HG02588 (cell line): ENCODE results near the gene SBF2.

Source experiments
- ATAC-seq: cut with Tn5 transposase; IDR thresholded peaks from one replicate; pipeline ENCODE4 v1.9.1; 2021; ENCODE audit warnings: mild to moderate bottlenecking, moderate library complexity; ENCODE audit not compliant: unreplicated experiment

Gene SBF2

DNA sequence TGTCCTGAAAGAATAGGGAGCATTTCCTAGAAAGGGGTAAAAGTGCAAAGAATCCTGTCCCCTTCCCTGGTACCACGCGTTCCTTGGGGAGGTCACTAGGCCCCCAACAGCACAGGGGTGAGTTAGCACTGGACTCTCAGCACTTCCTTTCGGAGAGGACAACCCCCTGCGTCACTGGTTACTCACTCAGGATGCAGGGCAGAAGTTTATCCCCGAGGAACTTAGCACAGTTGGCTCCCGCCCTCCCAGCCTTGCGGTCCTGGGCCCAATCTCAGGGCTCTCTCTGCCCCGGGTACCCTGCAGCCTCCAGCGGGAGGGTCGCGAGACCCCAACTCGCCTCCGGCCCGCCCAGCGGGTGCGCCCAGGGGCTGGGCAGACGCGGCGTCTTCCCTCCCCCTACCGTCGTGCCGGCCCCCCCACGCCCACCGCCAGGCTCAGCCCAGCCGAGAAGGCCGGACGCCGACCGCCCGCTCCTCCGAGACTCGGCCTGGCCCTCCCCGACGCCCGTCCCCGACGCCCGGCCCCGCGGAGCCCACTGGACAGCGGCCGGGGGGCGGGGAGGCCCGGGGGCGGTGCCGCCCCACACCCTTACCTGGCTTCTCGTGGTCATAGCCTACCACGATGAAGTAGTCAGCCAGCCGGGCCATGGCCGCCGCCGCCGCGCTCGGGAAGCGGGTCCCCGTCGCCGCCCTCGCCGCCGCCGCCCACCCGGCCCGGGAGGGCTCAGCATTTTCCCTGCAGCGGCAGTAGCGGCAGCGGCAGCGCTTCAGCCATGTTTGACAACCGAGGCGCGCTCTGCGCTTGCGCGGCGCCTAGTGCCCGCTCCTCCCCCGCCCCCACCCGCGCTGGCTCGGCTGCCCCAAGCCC is at the start of gene SBF2:
TSS of gene SBF2 (minus strand) at position 797 of the 867 bp plus-strand sequence. CDS start at position 647, 150 bp downstream.
- ATAC-seq, result peak; percentile 44

DNA sequence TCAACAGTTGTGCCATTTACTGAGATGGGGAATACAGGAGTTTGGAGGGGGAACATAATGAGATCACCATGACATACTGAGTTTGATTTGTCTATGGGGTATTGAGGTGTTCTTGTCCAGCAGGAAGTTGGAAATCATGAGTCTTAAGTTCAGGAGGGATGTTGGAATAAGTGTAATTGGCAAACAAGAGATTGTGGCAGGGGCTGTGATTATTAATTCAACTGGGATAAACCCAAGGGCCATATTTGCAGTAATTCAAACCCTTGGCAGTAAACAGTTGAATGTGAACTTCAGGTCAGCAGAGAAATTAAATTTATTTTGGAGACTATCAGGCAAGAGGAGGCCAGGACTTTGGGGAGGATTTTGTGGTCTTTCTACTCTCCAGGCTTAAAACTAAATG is 44.3 kb upstream of the SBF2 start:
- no peak for ATAC-seq

DNA sequence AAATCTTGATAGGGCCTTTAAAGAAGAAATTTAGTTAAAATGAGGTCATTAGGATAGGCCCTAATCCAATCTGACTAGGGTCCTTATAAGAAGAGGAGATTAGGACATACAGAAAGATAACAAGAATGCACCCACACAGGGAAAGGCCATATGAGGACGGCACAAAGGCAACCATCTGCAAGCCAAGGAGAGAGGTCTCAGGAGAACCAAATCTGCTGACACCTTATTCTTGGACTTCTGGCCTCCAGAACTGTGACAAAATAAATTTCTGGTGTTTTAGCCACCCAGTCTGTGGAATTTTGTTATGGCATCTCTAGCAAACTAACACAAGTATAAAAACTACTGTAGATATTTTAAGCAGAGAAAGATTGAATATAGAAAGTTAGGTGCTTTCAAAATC is 39.5 kb upstream of the SBF2 start:
- no peak for ATAC-seq

DNA sequence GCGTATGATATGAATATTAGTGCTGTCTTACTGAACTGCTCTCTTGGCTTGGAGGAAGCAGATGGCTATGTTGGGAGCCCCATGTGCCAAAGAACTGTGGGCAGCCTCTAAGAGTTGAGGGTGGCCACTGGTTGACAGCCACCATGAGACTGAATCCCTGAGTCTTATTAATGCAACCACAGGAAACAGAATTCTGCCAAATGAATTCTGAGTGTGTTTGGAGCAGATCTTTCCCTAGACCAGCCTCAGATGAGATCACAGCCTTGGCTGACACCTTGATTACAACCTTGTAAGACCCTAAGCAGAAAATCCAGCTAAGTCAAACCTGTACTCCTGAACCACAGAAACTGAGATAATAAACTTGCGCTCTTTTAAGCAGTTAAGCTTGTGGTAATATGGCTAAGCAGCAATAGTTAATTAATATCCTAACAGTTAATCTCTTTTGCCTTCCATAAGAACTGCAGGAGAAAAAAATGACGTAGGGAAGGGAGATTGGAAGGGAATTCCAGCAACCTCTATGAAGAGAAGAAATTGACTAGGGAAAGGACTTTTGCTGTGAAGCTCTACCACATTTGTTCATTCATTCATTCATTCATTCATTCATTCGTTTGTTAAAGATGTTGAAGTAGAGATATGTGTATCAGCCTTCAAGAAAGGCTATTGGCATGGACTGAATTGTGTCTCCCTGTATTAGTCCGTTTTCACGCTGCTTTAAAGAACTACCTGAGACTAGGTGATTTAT is 37.7 kb upstream of the SBF2 start:
- ATAC-seq, result no peak

DNA sequence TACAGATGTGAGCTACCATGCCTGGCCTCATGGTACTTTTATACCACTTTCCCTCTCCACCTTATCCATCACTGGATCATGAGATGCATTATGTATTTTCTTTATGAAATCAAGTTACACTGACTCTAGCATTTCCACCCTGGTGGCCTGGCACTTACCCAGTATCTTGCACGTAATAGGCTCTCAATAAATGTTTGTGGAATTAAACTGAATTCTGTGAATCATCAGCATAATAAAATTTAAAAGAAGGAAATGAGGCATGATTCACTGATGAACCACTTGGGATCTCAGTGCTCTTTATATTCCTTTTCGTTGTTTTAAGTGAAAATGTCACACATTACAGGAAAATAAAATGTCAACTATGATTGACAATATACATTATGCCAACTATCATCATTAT is 35.9 kb upstream of the SBF2 start:
- no peak for ATAC-seq

DNA sequence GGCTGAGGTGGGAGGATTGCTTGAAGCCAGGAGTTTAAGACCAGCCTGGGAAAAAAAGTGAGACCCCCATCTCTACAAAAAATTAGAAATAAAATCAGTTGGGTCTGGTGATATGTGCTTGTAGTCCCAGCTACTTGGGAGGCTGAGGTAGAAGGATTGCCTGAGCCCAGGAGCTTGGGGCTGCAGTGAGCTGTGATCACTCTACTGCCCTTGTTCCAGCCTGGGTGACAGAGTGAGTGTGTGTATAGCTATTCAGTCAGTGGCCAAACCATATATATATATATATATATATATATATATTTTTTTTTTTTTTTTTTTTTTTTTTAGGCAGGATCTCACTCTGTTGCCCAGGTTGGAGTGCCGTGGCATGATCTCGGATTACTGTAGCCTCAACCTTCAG is 35.3 kb upstream of the SBF2 start:
- no peak for ATAC-seq

DNA sequence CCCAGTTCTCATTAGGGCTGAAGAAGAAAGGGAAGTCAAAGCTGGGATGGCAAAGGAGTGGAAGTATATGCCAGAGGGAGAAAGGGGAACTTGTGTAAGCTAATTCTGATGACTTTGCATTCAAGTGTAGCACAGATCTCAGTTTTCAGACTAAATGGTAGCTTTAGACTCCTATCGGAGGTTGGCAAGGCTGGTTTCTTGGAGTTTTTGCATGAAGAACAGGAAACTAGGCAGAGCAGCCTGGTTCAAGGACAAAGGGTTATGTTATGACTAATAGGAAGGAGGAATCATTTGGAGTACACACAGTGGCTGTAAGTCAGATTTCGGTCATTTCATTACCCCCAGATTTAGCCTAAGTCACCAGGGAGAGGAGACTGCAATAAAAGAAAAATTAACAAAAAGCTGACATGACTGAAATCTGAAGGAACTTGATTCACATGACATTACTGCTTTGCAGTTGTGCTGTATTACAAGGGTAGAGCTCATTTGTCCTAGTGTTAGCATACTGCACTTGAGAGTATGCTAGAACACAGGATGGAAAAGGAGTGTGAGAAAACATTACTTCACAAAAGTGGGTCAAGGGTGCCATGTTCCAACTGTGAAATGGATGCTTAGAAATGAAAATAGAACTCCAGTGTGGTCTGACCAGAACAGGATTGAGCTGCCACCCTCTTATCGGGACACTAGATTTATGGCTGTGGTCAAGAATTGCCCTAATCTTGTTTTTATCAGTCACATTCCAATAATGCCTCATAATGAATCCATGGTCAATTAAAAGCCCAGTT is 34.5 kb upstream of the SBF2 start:
- no peak for ATAC-seq

DNA sequence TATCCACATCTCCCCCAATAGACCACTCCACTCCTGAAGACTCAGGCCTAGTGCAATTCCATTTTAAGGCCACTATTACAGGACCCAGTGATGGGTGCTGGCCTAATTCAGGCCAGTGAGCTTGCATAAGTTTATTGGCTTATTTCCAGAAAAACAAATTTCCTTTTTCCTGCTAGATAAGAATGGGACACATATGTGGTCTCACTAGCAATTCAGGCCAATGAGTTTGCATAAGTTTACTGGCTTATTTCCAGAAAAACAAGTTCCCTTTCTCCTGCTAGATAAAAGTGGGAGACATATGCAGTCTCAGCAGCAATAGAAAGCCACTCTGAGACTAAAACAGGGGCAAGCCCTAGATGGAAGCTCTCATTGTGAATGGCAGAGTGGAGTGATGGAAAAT is 33.2 kb upstream of the SBF2 start:
- ATAC-seq, result no peak

DNA sequence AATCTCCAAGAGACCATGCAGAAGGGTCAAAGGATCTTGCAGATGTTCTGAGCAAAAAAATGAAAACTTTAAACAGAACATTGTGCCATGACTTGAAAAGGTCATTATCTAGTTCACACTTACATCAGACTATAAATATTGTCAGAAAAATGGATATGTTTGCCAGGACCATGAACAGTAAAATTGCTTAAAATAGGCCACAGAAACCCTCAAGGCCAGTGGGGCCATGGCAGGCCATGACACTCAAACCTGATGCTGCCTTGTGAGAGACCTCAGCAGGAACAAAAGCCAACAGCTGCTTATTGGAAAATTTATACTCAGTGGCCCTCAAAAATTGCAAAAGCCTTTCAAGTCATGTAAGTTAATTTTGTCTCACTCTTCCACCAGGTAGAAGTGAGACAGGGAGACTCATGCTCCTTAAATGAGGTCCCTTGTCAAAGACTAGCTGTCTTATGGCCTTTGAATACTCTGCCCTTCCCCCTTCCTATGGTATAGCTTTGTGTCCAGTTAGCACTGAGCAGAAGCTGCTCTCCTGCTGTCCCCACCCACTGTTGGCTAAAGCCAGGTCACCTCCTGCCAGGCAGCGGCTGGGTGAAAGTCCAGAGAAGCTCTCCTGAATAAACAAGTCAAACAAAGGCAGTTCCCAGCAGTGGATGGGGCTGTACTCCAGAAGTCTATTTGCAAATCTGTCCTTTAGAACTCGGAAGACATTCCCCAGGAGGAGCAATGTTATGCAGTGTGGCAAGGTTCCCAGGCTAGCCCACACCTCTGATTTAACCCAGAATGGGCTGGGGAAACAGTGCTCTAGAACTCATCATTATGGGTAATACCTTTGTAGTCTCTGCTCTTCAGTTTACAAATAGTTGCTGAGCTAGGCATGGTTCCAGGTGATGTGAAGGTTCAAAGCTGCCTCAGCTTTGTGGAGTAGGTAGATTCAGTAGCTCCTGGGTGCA is 32.3 kb upstream of the SBF2 start:
- no peak for ATAC-seq

DNA sequence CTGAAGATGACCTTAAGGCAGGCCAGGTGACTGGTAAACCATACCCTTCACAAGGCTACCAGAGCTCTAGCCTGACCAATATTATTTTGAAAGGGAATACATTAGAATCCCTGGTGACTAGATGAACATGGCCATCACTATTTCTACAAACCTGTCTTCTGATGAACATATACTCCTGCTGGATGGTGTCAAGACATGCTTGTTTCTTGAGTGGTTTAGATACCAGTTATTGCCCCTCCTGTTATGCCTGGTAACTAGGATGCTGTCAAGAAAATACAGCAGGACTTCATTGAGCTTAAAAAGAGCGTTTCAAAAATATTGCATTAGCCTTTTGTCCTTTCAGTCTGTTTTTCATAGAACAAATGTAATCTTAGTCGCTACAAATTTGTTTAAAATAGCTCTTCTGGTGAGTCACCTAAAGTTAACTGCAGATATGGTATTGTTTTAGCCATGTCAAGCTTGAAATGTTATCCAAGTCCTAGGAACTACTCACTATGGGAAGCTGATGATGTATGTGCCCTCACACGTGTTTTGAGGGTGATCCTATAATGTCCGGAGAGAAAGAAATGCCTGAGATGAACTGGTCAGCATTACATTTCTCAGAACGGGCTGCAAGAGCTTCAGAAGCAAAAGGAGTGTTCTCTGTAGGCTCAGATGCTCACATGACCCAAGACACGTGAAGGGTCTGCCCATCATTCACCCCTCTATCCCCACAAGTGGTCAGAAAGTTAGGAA is 31.4 kb upstream of the SBF2 start:
- no peak for ATAC-seq

DNA sequence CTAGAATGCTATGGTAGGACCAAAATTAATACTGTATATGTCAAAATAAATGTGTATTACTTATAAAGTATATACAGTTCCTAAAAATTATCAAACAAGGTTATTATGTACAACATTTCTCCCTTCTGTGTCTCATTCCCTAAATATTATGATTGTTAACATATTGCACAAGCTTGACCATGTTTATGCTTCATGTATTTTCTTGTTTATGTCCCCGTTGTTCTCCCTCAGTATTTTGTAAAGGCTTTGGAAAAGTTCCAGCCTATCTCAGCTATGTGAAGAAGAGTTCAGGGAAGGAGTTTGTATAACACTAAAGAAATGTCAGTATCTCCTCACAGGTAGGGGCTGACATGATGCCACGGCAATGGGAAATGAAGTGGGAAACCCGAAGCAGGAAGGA is 30.5 kb upstream of the SBF2 start:
- ATAC-seq, result no peak

DNA sequence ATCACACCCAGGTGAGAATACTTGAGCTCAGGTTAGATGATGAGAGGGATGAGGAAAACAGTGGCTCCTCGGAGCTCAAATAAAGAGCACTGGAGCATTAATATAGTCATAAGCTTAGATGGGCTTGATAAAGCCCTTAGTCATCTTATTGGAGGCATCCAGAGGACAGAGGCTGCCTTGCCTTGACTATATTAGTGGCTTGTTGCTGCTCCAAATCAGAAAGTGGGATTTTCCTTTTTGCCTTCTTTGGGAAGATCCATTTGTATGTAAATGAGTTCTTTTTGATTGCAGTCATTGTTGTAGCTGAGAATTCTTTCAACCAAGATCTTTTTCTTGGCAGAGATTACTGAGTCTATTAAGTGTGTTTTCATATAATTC is 29.8 kb upstream of the SBF2 start:
- ATAC-seq, result no peak

DNA sequence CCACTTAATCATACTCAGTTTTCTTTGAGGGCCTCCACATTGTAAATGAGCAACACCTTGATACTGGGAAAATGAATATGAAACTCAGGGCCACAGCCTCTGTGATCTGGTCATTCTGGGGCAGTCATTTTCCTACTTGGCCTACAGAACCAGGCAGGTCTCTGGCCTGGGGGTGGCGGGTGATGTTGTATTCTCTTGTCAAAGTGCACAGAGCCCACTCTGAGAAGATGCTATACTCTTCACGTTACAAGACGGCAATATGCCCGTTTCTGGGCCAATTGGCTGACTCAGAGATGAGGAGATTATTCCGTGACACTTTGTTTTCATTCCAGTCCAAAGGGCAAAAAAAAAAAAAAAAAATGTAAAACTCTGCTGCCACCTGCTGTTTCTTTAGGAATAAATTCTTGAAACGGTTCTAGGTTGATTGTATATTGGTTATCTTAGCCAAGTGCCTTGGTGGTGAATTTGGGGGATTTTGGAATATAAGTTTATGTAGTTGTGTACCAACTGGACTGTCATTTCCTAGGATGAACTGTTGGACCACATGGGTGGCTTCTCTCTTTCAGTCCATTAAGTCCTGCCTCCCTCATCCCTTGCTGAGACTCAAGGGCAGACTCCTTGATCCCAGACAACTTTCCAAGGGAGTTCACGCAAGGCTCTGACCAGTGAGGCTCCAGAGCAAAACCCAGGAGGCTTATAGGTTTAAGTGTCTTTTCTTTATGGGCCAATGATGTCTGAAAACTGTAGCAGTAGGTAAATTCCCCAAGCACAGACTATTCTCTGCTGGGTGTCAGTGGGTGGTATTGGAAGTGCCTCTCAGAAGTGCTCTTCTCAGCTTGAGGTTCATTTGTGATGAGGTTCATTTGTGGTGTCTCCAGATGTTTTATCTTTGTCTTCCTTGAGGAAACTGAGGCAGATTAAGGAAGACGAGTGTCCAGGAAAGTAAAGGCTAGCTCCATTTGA is 29.1 kb upstream of the SBF2 start:
- ATAC-seq, result no peak

DNA sequence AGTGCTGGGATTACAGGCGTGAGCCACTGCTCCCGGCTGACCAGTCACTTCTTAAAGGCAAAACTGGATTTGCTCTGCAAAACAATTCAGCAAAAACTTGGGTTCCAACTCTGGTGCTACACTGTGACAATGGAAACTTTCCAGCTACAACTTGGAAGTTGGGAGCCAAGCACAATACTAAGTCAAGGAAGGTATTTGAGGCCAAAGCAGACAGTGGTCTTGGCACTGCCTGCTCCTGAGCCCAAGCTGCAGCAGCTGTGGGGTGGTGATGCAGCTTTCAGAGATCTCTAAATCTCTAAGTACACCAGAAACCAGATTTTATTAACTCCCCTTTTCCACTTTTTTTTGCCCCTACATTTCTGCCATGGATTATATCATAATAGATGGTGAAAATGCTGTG is 28.4 kb upstream of the SBF2 start:
- ATAC-seq, result no peak

DNA sequence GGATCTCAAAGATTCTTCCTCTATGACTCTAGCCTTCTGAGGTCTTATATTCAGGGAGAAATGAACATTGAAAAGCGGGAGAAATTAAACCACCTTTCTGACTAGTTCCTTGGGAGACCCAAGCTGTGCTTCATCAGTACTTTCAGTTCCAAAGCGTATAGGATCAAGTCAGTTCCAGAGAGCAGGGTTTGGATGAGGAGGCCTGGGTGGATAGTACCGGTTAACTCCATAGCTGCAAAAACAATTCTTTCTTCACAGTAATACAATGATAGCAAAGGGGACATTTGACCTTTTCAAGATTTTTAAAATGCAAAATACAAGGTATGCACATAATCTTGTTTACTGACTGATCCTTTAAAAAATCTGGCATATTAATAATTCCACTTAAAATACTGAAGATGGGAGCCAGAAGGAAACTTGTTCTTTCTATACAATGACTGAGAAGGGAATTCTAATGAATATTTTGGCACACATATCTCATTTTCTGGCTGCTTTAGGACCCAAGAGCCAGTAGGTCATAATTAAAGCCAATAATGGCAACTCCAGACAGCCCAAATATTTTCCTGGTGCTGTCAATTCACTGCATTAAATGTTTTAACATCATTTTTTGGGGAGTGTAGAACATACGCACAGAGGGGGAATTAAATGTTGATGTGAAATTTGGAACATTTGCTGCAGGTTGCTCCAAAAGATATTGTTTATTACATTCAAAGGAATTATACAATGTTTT is 26.9 kb upstream of the SBF2 start:
- no peak for ATAC-seq

DNA sequence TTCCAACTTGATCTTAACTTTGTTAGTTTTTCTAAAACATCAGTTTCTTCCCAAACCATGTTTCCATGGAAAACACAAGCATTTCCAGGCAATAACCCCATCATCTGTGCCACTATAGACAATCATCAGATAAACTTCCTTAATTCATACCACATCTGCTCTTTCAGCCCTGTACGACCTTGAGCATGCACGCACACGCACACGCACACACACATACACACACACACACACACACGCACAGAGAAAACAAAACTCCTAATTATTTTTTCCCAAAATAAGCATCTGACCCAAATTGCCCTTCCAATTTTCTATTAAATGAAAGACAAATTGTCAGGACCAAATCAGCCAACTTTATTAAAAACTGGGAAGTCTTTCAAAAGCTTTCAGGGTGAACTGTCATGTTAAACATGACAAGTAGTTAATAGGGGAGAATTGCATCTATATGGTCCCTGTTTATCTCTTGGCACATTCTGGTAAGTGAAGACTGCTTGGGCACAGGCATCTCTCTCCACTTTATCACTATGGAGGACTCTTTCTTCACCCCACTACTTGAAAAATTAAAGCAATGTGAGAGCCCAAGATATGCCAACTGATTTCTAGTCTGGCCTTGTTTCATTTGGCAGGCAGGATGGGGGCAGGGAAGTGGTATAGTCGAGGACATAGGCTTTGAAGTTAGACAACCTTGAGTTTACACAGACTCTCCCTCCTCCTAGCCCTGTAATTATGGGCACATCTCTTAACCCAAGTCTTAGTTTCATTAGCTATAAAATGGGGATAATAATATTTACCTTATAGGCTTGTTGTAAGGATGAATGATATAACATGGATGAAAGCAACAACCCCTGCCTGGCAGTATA is 25.9 kb upstream of the SBF2 start:
- no peak for ATAC-seq

DNA sequence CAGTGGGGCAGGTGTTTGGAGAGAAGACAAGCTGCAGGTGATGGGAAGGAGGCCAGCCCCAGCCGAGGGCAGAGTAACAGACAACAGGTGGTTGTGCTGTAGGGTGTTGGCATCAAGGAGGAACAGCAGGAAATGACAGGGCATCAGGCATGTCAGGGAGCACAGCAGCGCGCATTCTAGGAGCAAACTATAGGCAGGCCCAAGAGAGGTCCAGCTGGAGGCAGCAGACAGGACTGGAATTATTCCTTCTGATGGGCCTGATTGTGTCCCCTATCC is 24.4 kb upstream of the SBF2 start:
- ATAC-seq, result no peak
